H9 (cell line): ENCODE measurements around the gene CLUH. TPM values are rescaled to one million over a fixed set of nuclear protein-coding genes. Genes with fewer than 3 reads are reported as not detected.

Experiments
- DNase-seq: peaks from one replicate; pipeline ENCODE4 v3.0.0-alpha.2; 2017
- H2AFZ ChIP-seq: one replicate; pipeline ENCODE4 v1.6.1; 2013; ENCODE audit warnings: mild to moderate bottlenecking, low read length, control low read depth, moderate library complexity
- H2AK5ac ChIP-seq: 2 replicates; pipeline ENCODE4 v1.6.1; 2013; ENCODE audit warnings: low read length, control low read depth, mixed read lengths; ENCODE audit not compliant: insufficient read length
- H2BK120ac ChIP-seq: one replicate; pipeline ENCODE4 v1.6.1; 2013; ENCODE audit warnings: low read depth, mild to moderate bottlenecking, low read length, control low read depth, inconsistent platforms; ENCODE audit not compliant: poor library complexity, severe bottlenecking
- H2BK12ac ChIP-seq: 2 replicates; pipeline ENCODE4 v1.6.1; 2013; ENCODE audit warnings: low read length, control low read depth, mixed read lengths, low read depth; ENCODE audit not compliant: insufficient read length
- H2BK15ac ChIP-seq: 2 replicates; pipeline ENCODE4 v1.6.1; 2013; ENCODE audit warnings: low read depth, low read length, control low read depth
- H2BK20ac ChIP-seq: one replicate; pipeline ENCODE4 v1.6.1; 2013; ENCODE audit warnings: low read depth, mild to moderate bottlenecking, low read length, control low read depth, inconsistent platforms; ENCODE audit not compliant: poor library complexity, severe bottlenecking
- H2BK5ac ChIP-seq: 2 replicates; pipeline ENCODE4 v1.6.1; 2013; ENCODE audit warnings: low read length, control low read depth, mixed read lengths; ENCODE audit not compliant: insufficient read length
- H3K14ac ChIP-seq: 2 replicates; pipeline ENCODE4 v1.6.1; 2013; ENCODE audit warnings: low read length, control low read depth; ENCODE audit not compliant: insufficient read depth
- H3K18ac ChIP-seq: 2 replicates; pipeline ENCODE4 v1.6.1; 2013; ENCODE audit warnings: low read depth, mild to moderate bottlenecking, mixed read lengths, low read length, control low read depth; ENCODE audit not compliant: insufficient read length
- H3K23ac ChIP-seq: 2 replicates; pipeline ENCODE4 v1.6.1; 2013; ENCODE audit warnings: low read length, control low read depth, mixed read lengths, low read depth; ENCODE audit not compliant: insufficient read length
- H3K23me2 ChIP-seq: 2 replicates; pipeline ENCODE4 v1.6.1; 2013; ENCODE audit warnings: low read depth, mild to moderate bottlenecking, mixed read lengths, low read length, control low read depth; ENCODE audit not compliant: insufficient read length, poor library complexity, severe bottlenecking
- H3K27ac ChIP-seq: 2 replicates; pipeline ENCODE4 v1.5.1; 2013; ENCODE audit warnings: low read length, control low read depth, mixed read lengths, low read depth; ENCODE audit not compliant: insufficient read length
- H3K27me3 ChIP-seq: 2 replicates; pipeline ENCODE4 v1.6.1; 2013; ENCODE audit warnings: low read length, control low read depth, inconsistent platforms; ENCODE audit not compliant: insufficient read depth
- H3K4ac ChIP-seq: 2 replicates; pipeline ENCODE4 v1.6.1; 2013; ENCODE audit warnings: low read depth, mild to moderate bottlenecking, control low read depth, inconsistent platforms, low read length, moderate library complexity
- H3K4me1 ChIP-seq: 2 replicates; pipeline ENCODE4 v1.6.1; 2013; ENCODE audit warnings: low read length, control low read depth, inconsistent platforms; ENCODE audit not compliant: insufficient read depth
- H3K4me2 ChIP-seq: 2 replicates; pipeline ENCODE4 v1.6.1; 2013; ENCODE audit warnings: low read length, control low read depth, mixed read lengths; ENCODE audit not compliant: insufficient read length, insufficient read depth
- H3K56ac ChIP-seq: 2 replicates; pipeline ENCODE4 v1.6.1; 2013; ENCODE audit warnings: low read depth, mild to moderate bottlenecking, mixed read lengths, low read length, control low read depth; ENCODE audit not compliant: insufficient read length
- H3K79me1 ChIP-seq: 2 replicates; pipeline ENCODE4 v1.6.1; 2013; ENCODE audit warnings: low read depth, mild to moderate bottlenecking, moderate library complexity, low read length, control low read depth, inconsistent platforms; ENCODE audit not compliant: insufficient read depth, poor library complexity, severe bottlenecking
- H3K79me2 ChIP-seq: 2 replicates; pipeline ENCODE4 v1.6.1; 2013; ENCODE audit warnings: low read length, control low read depth, inconsistent platforms; ENCODE audit not compliant: insufficient read depth
- H3K9ac ChIP-seq: 2 replicates; pipeline ENCODE4 v1.6.1; 2013; ENCODE audit warnings: low read length, control low read depth, mixed read lengths; ENCODE audit not compliant: insufficient read length; ENCODE audit errors: extremely low read depth
- H3K9me3 ChIP-seq: one replicate; pipeline ENCODE4 v1.6.1; 2013; ENCODE audit warnings: low read depth, low read length, inconsistent platforms; ENCODE audit not compliant: control insufficient read depth
- H3T11ph ChIP-seq: one replicate; pipeline ENCODE4 v1.6.1; 2013; ENCODE audit warnings: mild to moderate bottlenecking, low read length, control low read depth, inconsistent platforms
- H4K20me1 ChIP-seq: one replicate; pipeline ENCODE4 v1.6.1; 2013; ENCODE audit not compliant: control insufficient read depth, insufficient read length, insufficient read depth
- H4K5ac ChIP-seq: 2 replicates; pipeline ENCODE4 v1.6.1; 2013; ENCODE audit warnings: low read depth, mild to moderate bottlenecking, mixed read lengths, low read length, control low read depth; ENCODE audit not compliant: insufficient read length
- H4K8ac ChIP-seq: replicated peaks from 2 replicates; pipeline ENCODE4 v1.6.1; 2013; ENCODE audit warnings: low read length, control low read depth, mixed read lengths, low read depth; ENCODE audit not compliant: insufficient read length
- H4K91ac ChIP-seq: 2 replicates; pipeline ENCODE4 v1.6.1; 2013; ENCODE audit warnings: low read depth, mild to moderate bottlenecking, moderate library complexity, mixed read lengths, low read length, control low read depth; ENCODE audit not compliant: insufficient read length
- H3K27ac Mint-ChIP-seq, 3 experiments: 2 replicates in 2 of 3; 3 replicates in 1 of 3; pipeline ENCODE4 v1.8.0; 2020 to 2021; ENCODE audit warnings: mixed read lengths in 3 of 3, mild to moderate bottlenecking in 1 of 3, moderate library complexity in 1 of 3
- H3K27me3 Mint-ChIP-seq: 2 replicates; pipeline ENCODE4 v1.8.0; 2021; ENCODE audit warnings: low read depth, mild to moderate bottlenecking, moderate library complexity, mixed read lengths
- H3K36me3 Mint-ChIP-seq, 3 experiments: 2 replicates in 2 of 3; 3 replicates in 1 of 3; pipeline ENCODE4 v1.8.0; 2020 to 2021; ENCODE audit warnings: low read depth in 3 of 3, mixed read lengths in 3 of 3; ENCODE audit not compliant: insufficient read depth in 1 of 3
- H3K4me1 Mint-ChIP-seq, 2 experiments: 2 replicates each; pipeline ENCODE4 v1.8.0; 2020; ENCODE audit warnings: mixed read lengths in 2 of 2
- H3K4me3 Mint-ChIP-seq, 2 experiments: 2 replicates in 1 of 2; 3 replicates in 1 of 2; pipeline ENCODE4 v1.8.0; 2020 to 2021; ENCODE audit warnings: mild to moderate bottlenecking in 2 of 2, mixed read lengths in 2 of 2, moderate library complexity in 1 of 2
- H3K9me3 Mint-ChIP-seq, 2 experiments: 2 replicates in 1 of 2; 3 replicates in 1 of 2; pipeline ENCODE4 v1.8.0; 2020; ENCODE audit warnings: mild to moderate bottlenecking in 2 of 2, mixed read lengths in 2 of 2, moderate library complexity in 1 of 2
- CTCF ChIP-seq: fragments of 200-600 bp; sonication (generic); conservative IDR thresholded peaks from 3 replicates; pipeline ENCODE4 v1.8.0; 2021; ENCODE audit warnings: antibody characterized with exemption, mild to moderate bottlenecking
- WGBS: extraction: QIAGEN DNeasy Blood & Tissue Kit; methylation state at CpG from one replicate; pipeline ENCODE4 v1.1.7; 2013; ENCODE audit warnings: missing lambda C conversion rate, low lambda C conversion rate, mixed read lengths; ENCODE audit not compliant: insufficient read length; ENCODE audit errors: extremely low coverage; 5-methylcytosine and 5-hydroxymethylcytosine counted together
- total RNA-seq: library from RNA; stranded (reverse); gene quantifications from 2 replicates; pipeline ENCODE4 v1.2.1, GENCODE V29; 2021

Gene CLUH
- total RNA-seq, 1 experiment from 2014 or later: 91.3 TPM

- Mint-ChIP-seq H3K27me3 (no peaks in the 10 kb centered on the region), H3K4me1 (peaks cover 29 to 41% of the 10 kb centered on the region in 2 experiments), H3K4me3 (0 out of 5 replicates have a peak overlapping the region, but pooled peaks of 1 of the 2 experiments have one; percentile 38), H3K36me3 (peaks cover 3 to 37% (median 19%) of the 10 kb centered on the region in 3 experiments; a peak in 6 of 7 replicates), H3K27ac (peak overlapping the region in 1 of 3 experiments; percentile 91; a peak in 3 of 7 replicates), H3K9me3 (no peaks in the 10 kb centered on the region; a peak in 1 of 5 replicates)
- no peaks in the 10 kb centered on the region for H3K23me2 ChIP-seq
- H2BK12ac ChIP-seq: no peak overlapping the region
- no peak overlapping the region for H3K14ac ChIP-seq
- H3K9ac ChIP-seq: no peak overlapping the region
- H2BK5ac ChIP-seq: no peak overlapping the region
- peaks cover 6% of the 10 kb centered on the region; the same call in 1 of the 2 replicates for H3K79me2 ChIP-seq
- no peak overlapping the region for H2AK5ac ChIP-seq
- no peak for TF ChIP-seq CTCF
- H4K20me1 ChIP-seq: no peaks in the 10 kb centered on the region
- no peak overlapping the region for H2BK15ac ChIP-seq
- no peak overlapping the region for H3K4ac ChIP-seq
- no peak overlapping the region for H2AFZ ChIP-seq
- no peak overlapping the region for H3K56ac ChIP-seq
- H4K8ac ChIP-seq: no peak overlapping the region
- H4K91ac ChIP-seq: no peak overlapping the region
- no peak overlapping the region for H2BK20ac ChIP-seq
- no peaks in the 10 kb centered on the region for H3K27me3 ChIP-seq
- DNase-seq: no peak
- no peak overlapping the region for H3K23ac ChIP-seq
- no peak overlapping the region for H4K5ac ChIP-seq
- H3K4me2 ChIP-seq: no peak overlapping the region
- H3K18ac ChIP-seq: no peak overlapping the region
- H2BK120ac ChIP-seq: no peak overlapping the region
- no peak overlapping the region for H3K27ac ChIP-seq
- no peaks in the 10 kb centered on the region; the same call in 1 of the 2 replicates for H3K4me1 ChIP-seq
- no peaks in the 10 kb centered on the region for H3K9me3 ChIP-seq
- H3K79me1 ChIP-seq: no peaks in the 10 kb centered on the region
- no CpG with 5 or more reads among the region's 4 CpGs for WGBS
- no peak overlapping the region for H3T11ph ChIP-seq
Observed at GRCh38 chr17:2704890-2705248, 6.7 kb downstream of the CLUH start.
